Liver (tissue), 9 donors: ENCODE results near the gene ZNF366. TPM values are rescaled to one million over a fixed set of nuclear protein-coding genes. Genes with fewer than 3 reads are reported as not detected.

Source experiments
- DNase-seq: peaks from one replicate; pipeline ENCODE4 v3.0.0-alpha.2; 2017; ENCODE audit warnings: low spot score
- H3K27ac ChIP-seq, 2 donors: one replicate each; pipeline ENCODE4 v1.7.0; 2013; ENCODE audit warnings: inconsistent platforms in 2 of 2, low read length in 2 of 2, control low read depth in 1 of 2, low read depth in 1 of 2, mild to moderate bottlenecking in 1 of 2
- H3K27me3 ChIP-seq, 4 donors: one replicate each; pipeline versions ENCODE4 v1.6.1 to v1.7.0; 2013; ENCODE audit warnings: low read length in 3 of 4, inconsistent platforms in 1 of 4, mild to moderate bottlenecking in 1 of 4, moderate library complexity in 1 of 4; ENCODE audit not compliant: control insufficient read depth in 4 of 4, insufficient read depth in 4 of 4
- H3K36me3 ChIP-seq, 4 donors: one replicate each; pipeline versions ENCODE4 v1.6.1 to v1.7.0; 2013; ENCODE audit warnings: low read length in 3 of 4, mild to moderate bottlenecking in 3 of 4, low read depth in 1 of 4, moderate library complexity in 1 of 4; ENCODE audit not compliant: control insufficient read depth in 4 of 4, insufficient read depth in 3 of 4
- H3K4me1 ChIP-seq, 4 donors: one replicate each; pipeline versions ENCODE4 v1.6.1 to v1.7.0; 2013; ENCODE audit warnings: low read length in 3 of 4, mild to moderate bottlenecking in 3 of 4, moderate library complexity in 1 of 4; ENCODE audit not compliant: control insufficient read depth in 4 of 4, insufficient read depth in 4 of 4
- H3K4me3 ChIP-seq, 3 donors: one replicate each; pipeline versions ENCODE4 v1.6.1 to v1.7.0; 2013; ENCODE audit warnings: low read length in 3 of 3, control low read depth in 1 of 3, low read depth in 1 of 3, mild to moderate bottlenecking in 1 of 3
- H3K9ac ChIP-seq, 2 donors: one replicate each; pipeline ENCODE4 v1.7.0; 2013; ENCODE audit warnings: low read length in 2 of 2, mild to moderate bottlenecking in 2 of 2, moderate library complexity in 2 of 2, control low read depth in 1 of 2, low read depth in 1 of 2
- H3K9me3 ChIP-seq, 4 donors: one replicate each; pipeline versions ENCODE4 v1.6.1 to v1.7.0; 2013; ENCODE audit warnings: low read length in 3 of 4; ENCODE audit not compliant: control insufficient read depth in 4 of 4
- ATF3 ChIP-seq: IDR thresholded peaks from 2 replicates; pipeline ENCODE4 v1.6.1; 2016; ENCODE audit warnings: antibody characterized with exemption
- CTCF ChIP-seq: fragments of 150-350 bp; IDR thresholded peaks from 2 replicates; pipeline ENCODE4 v1.5.1; 2017; ENCODE audit warnings: improper control_type of control experiment, low read depth, low read length; ENCODE audit not compliant: missing input control
- EGR1 ChIP-seq, 2 donors: IDR thresholded peaks; 2 replicates each; pipeline ENCODE4 v1.6.1; 2016 to 2018; ENCODE audit warnings: antibody characterized with exemption in 2 of 2, low read depth in 2 of 2
- FOXA1 ChIP-seq: IDR thresholded peaks from 2 replicates; pipeline ENCODE4 v1.6.1; 2016; ENCODE audit warnings: antibody characterized with exemption
- FOXA2 ChIP-seq: IDR thresholded peaks from 2 replicates; pipeline ENCODE4 v1.6.1; 2016; ENCODE audit warnings: antibody characterized with exemption
- GABPA ChIP-seq, 2 donors: IDR thresholded peaks in 1 of 2; conservative IDR thresholded peaks in 1 of 2; 2 replicates each; pipeline ENCODE4 v1.6.1; 2016; ENCODE audit warnings: antibody characterized with exemption in 2 of 2, mild to moderate bottlenecking in 1 of 2, moderate library complexity in 1 of 2
- HNF4A ChIP-seq, 2 donors: conservative IDR thresholded peaks; 2 replicates each; pipeline ENCODE4 v1.6.1; 2016; ENCODE audit warnings: antibody characterized with exemption in 2 of 2, mild to moderate bottlenecking in 2 of 2
- HNF4G ChIP-seq: IDR thresholded peaks from 2 replicates; pipeline ENCODE4 v1.6.1; 2016; ENCODE audit warnings: antibody characterized with exemption
- JUND ChIP-seq, 2 donors: IDR thresholded peaks; 2 replicates each; pipeline ENCODE4 v1.6.1; 2016; ENCODE audit warnings: antibody characterized with exemption in 2 of 2
- MAX ChIP-seq: IDR thresholded peaks from 2 replicates; pipeline ENCODE4 v1.6.1; 2016; ENCODE audit warnings: antibody characterized with exemption
- NR2F2 ChIP-seq: IDR thresholded peaks from 2 replicates; pipeline ENCODE4 v1.6.1; 2016; ENCODE audit warnings: antibody characterized with exemption
- RAD21 ChIP-seq, 2 donors: IDR thresholded peaks; 2 replicates each; pipeline ENCODE4 v1.6.1; 2016; ENCODE audit warnings: antibody characterized with exemption in 2 of 2, mild to moderate bottlenecking in 2 of 2
- REST ChIP-seq: IDR thresholded peaks from 2 replicates; pipeline ENCODE4 v1.6.1; 2016; ENCODE audit warnings: antibody characterized with exemption, mild to moderate bottlenecking
- RXRA ChIP-seq, 2 donors: IDR thresholded peaks; 2 replicates each; pipeline ENCODE4 v1.6.1; 2017 to 2018; ENCODE audit warnings: antibody characterized with exemption in 2 of 2, mild to moderate bottlenecking in 1 of 2
- SP1 ChIP-seq: IDR thresholded peaks from 2 replicates; pipeline ENCODE4 v1.6.1; 2018; ENCODE audit warnings: antibody characterized with exemption, mild to moderate bottlenecking
- TAF1 ChIP-seq: conservative IDR thresholded peaks from 2 replicates; pipeline ENCODE4 v1.6.1; 2016; ENCODE audit warnings: antibody characterized with exemption, mild to moderate bottlenecking
- YY1 ChIP-seq: IDR thresholded peaks from 2 replicates; pipeline ENCODE4 v1.6.1; 2016; ENCODE audit warnings: antibody characterized with exemption, mild to moderate bottlenecking
- ZBTB33 ChIP-seq: IDR thresholded peaks from 2 replicates; pipeline ENCODE4 v1.6.1; 2016; ENCODE audit warnings: antibody characterized with exemption
- WGBS: extraction: QIAGEN DNeasy Blood & Tissue Kit; methylation state at CpG from one replicate; pipeline ENCODE4 v1.1.7; 2013; 5-methylcytosine and 5-hydroxymethylcytosine counted together
- polyA plus RNA-seq, 2 donors: library from polyadenylated mRNA; stranded (reverse) in 1 of 2; unstranded in 1 of 2; fragments of 200-250 nt in 1 of 2; fragments of >200 nt in 1 of 2; fragmentation: Nextera tagmentation in 1 of 2; extraction: Ambion mirVana in 1 of 2; gene quantifications; one replicate each; pipeline versions ENCODE4 v1.2.1 to v1.2.3, GENCODE V29; 2013 to 2015
- total RNA-seq, 2 donors: library from RNA; depleted of rRNA; stranded (reverse); fragments of >200 nt; gene quantifications; one replicate each; pipeline ENCODE4 v1.2.3, GENCODE V29; 2014
- donor health status: healthy.
- donor health status: healthy.
- donor health status: healthy.
- donor health status: healthy.
- donor health status: healthy.

ZNF366 gene
- total and polyA plus RNA-seq, 4 donors: 0.71 to 1.0 (median 0.75) TPM

GRCh38 chr5:72465066-72465465 is 42.1 kb downstream of the ZNF366 start (continued):
- TF ChIP-seq CTCF (no peak), HNF4G (no peak), SP1 (no peak), HNF4A (conservative IDR thresholded peaks at IDR 0.05) (no peak), NR2F2 (no peak), GABPA (IDR thresholded peaks at IDR 0.05 in 1 of 2, conservative IDR thresholded peaks at IDR 0.05 in 1 of 2) (no peak)

- 68% methylated on average over 6 of the region's 6 CpGs for WGBS
- no peak overlapping the region for H3K9ac ChIP-seq
- TF ChIP-seq RAD21 (IDR thresholded peaks at IDR 0.05): no peak
- no peak for TF ChIP-seq FOXA1
- no peak for TF ChIP-seq CTCF
- no peak for TF ChIP-seq NR2F2
- TF ChIP-seq HNF4A (conservative IDR thresholded peaks at IDR 0.05): no peak
- TF ChIP-seq SP1: no peak
- no peak for TF ChIP-seq FOXA2
- no peak for TF ChIP-seq EGR1 (IDR thresholded peaks at IDR 0.05; ENCODE audit: low read depth in 2 of 2)
- TF ChIP-seq YY1: no peak
- no peak for TF ChIP-seq JUND (IDR thresholded peaks at IDR 0.05)
- no peak for TF ChIP-seq GABPA (IDR thresholded peaks at IDR 0.05 in 1 of 2, conservative IDR thresholded peaks at IDR 0.05 in 1 of 2)
- no peak for TF ChIP-seq RXRA (IDR thresholded peaks at IDR 0.05)
- no peak for TF ChIP-seq MAX
- no peak for TF ChIP-seq ZBTB33
- TF ChIP-seq REST: no peak
- no peak for TF ChIP-seq HNF4G
- no peak for TF ChIP-seq ATF3
- no peak for TF ChIP-seq TAF1
- H3K27me3 ChIP-seq: no peaks in the 10 kb centered on the region
- no peaks in the 10 kb centered on the region for H3K4me1 ChIP-seq
- H3K36me3 ChIP-seq: no peaks in the 10 kb centered on the region
- H3K27ac ChIP-seq: no peak overlapping the region
- no peaks in the 10 kb centered on the region for H3K9me3 ChIP-seq
- H3K4me3 ChIP-seq: no peak overlapping the region
- DNase-seq: no peak
These were observed 43.1 kb downstream of the ZNF366 start for GRCh38 chr5:72464071-72464470.
